GM12865 (cell line): ENCODE data around the gene DLL1.

ENCODE experiments used
- DNase-seq: peaks from one replicate; pipeline ENCODE4 v3.0.0; 2010; ENCODE audit warnings: low read depth
- H3K4me3 ChIP-seq: 2 replicates; pipeline ENCODE4 v1.5.1; 2011; ENCODE audit warnings: mild to moderate bottlenecking, low read depth, low read length, control low read depth
- CTCF ChIP-seq: IDR thresholded peaks from 2 replicates; pipeline ENCODE4 v1.5.1; 2011; ENCODE audit warnings: low read length, control low read depth, low read depth, inconsistent platforms; ENCODE audit not compliant: insufficient read depth; ENCODE audit errors: missing control alignments

DLL1 gene

GRCh38 chr6:170313716-170314295 lies 22.9 kb upstream of the DLL1 start:
- no peak for TF ChIP-seq CTCF
- H3K4me3 ChIP-seq = no peak overlapping the region
- no peak for DNase-seq

- DNase-seq = no peak
- H3K4me3 ChIP-seq = no peak overlapping the region
- TF ChIP-seq CTCF = no peak
Observed at GRCh38 chr6:170312876-170313275, 22.0 kb upstream of the DLL1 start.

- no peak for TF ChIP-seq CTCF
- DNase-seq = no peak
- H3K4me3 ChIP-seq = no peak overlapping the region
Observed at GRCh38 chr6:170311696-170312095, 20.8 kb upstream of the DLL1 start.

GRCh38 chr6:170308761-170309160 lies 17.9 kb upstream of the DLL1 start:
- no peak for DNase-seq
- H3K4me3 ChIP-seq = no peak overlapping the region
- no peak for TF ChIP-seq CTCF

- H3K4me3 ChIP-seq = peak overlapping the region; percentile 76
- DNase-seq = no peak
- TF ChIP-seq CTCF = no peak
Observed at GRCh38 chr6:170307080-170307545, 16.2 kb upstream of the DLL1 start.

GRCh38 chr6:170306324-170307079 lies 15.6 kb upstream of the DLL1 start, which contains the start of gene FAM120B:
Gene FAM120B, plus strand, starts transcription at chr6:170306758. Its CDS starts 10,633 bp downstream, at chr6:170317391.
- peak; percentile 97 for DNase-seq
- H3K4me3 ChIP-seq = peak within 1 kb of the TSS; percentile 76
- no peak for TF ChIP-seq CTCF

- no peak for DNase-seq
- no peak for TF ChIP-seq CTCF
- peak overlapping the region; percentile 75 for H3K4me3 ChIP-seq
Observed at GRCh38 chr6:170305805-170306323, 15.0 kb upstream of the DLL1 start.
